Gastroesophageal sphincter (tissue), 3 donors: ENCODE results near the gene PGAM1.

Experiments used
- POLR2A ChIP-seq, 2 donors: fragments of 450-650 bp; IDR thresholded peaks; one replicate each; pipeline ENCODE4 v1.6.1; 2017; ENCODE audit warnings: antibody characterized with exemption in 2 of 2, mild to moderate bottlenecking in 2 of 2, moderate library complexity in 1 of 2
- POLR2AphosphoS5 ChIP-seq: sonication (generic); formaldehyde crosslinking; IDR thresholded peaks from one replicate; pipeline ENCODE4 v1.6.1; 2017; ENCODE audit warnings: antibody characterized with exemption
- TF ChIP-seq, protein P1 (sequence below), 4 experiments: fragments of 200-600 bp in 2 of 4; fragments of 450-650 bp in 2 of 4; sonication (generic) in 1 of 4; IDR thresholded peaks; one replicate each; pipeline ENCODE4 v1.5.1; 2017 to 2019; ENCODE audit warnings: antibody characterized with exemption in 4 of 4, mild to moderate bottlenecking in 2 of 4, moderate library complexity in 2 of 4

DNA sequence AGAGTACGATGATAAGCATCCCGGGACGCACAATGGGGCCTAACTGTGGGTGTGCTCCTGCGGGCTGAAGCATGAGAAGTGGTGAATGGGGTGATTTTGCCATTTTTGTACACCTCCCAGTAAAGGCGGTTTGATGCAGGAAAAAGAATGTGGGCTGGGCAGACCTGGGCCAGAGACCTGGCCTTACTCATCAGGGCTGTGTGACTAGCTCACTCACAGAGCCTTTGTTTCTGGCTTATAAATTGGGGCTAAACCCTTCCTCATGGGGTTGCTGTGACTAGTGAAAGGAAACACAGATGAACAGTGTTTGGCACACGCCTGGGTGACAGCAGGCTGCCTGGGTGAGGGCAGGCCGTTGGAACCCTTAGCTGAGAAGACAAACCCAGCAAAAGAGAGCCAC, 42.8 kb upstream of the PGAM1 start:
- TF ChIP-seq, protein P1, sequence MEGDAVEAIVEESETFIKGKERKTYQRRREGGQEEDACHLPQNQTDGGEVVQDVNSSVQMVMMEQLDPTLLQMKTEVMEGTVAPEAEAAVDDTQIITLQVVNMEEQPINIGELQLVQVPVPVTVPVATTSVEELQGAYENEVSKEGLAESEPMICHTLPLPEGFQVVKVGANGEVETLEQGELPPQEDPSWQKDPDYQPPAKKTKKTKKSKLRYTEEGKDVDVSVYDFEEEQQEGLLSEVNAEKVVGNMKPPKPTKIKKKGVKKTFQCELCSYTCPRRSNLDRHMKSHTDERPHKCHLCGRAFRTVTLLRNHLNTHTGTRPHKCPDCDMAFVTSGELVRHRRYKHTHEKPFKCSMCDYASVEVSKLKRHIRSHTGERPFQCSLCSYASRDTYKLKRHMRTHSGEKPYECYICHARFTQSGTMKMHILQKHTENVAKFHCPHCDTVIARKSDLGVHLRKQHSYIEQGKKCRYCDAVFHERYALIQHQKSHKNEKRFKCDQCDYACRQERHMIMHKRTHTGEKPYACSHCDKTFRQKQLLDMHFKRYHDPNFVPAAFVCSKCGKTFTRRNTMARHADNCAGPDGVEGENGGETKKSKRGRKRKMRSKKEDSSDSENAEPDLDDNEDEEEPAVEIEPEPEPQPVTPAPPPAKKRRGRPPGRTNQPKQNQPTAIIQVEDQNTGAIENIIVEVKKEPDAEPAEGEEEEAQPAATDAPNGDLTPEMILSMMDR (IDR thresholded peaks at IDR 0.05) = no peak
- TF ChIP-seq POLR2A (IDR thresholded peaks at IDR 0.05) (no peak), POLR2AphosphoS5 (no peak)
